ENCODE data around the gene PPARD.
"Not testable (repeated sequence)": the region's sequence is repeated elsewhere in the genome, so short reads cannot be mapped to it uniquely, and the experiment has no call there.

PPARD gene

DNA sequence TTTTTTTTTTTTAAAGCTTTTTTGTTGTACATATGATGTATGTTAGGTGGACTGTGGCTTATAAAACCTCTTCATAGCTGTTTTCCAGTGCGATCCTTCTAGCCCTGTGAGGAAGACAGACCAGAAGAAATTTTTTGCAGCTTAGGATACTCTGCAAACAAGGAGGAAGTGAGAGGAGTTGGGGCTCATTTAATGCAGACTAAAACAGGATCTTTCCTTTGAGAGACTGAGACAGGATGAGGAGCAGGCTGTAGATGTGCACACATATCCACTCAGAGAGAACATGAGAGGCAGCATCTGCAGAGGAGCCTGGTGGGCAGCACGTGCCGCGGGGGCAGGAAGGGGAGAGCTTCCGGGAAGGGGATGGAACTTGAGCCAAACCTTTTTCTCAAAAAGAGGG, 45.7 kb downstream of the PPARD start:
- no peak for DNase-seq

- peak; percentile 34 for DNase-seq
Measured at GRCh38 chr6:35388772-35389352, 46.5 kb downstream of the PPARD start.

DNA sequence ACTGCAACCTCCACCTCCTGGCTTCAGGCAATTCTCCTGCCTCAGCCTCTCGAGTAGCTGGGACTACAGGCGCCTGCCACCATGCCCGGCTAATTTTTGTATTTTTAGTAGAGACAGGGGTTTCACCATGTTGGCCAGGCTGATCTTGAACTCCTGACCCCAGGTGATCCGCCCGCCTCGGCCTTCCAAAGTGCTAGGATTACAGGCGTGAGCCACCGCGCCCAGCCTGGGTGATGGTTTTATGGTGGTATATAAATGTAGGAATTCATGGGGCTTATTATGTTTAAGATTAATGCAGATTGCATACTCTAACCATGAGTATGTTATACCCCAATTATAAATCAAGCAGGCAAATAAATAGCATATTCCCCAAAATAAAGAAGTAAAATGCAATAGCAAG, 47.0 kb downstream of the PPARD start:
- not testable (repeated sequence) for DNase-seq

DNA sequence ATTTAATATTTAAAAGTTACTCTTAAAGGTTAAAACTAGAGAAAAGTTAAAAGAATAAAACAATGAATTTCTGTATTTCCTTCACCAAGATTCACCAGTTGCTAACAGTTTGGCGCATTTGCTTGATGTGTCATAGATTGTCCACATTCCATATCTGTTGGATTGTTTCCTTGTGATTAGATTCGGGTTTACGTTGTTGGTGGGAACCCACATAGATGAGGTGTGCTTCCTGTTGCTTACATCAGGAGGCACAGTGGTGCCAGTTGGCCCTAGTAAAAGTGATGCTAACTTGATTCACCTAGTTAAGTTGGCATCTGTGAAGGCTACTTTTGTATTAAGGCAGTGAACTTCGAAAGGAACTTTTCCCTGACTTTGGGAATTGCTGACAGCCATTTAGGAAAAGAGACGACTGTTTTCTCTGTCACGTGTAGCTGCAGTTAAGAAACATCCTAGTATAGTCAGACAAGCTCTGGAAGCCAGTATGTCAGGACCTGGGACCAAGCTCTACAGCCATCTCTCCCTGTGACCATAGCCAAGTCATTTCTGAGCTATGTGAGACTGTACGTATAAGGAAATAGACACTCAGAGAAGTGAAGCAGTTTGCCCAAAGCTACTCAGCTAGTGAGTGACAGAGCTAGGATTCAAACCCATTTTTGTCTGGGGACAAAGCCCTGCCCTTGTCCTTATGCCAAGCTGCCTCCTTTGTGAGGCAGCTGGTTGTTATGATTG, 49.0 kb downstream of the PPARD start:
- DNase-seq: peak; percentile 97

DNA sequence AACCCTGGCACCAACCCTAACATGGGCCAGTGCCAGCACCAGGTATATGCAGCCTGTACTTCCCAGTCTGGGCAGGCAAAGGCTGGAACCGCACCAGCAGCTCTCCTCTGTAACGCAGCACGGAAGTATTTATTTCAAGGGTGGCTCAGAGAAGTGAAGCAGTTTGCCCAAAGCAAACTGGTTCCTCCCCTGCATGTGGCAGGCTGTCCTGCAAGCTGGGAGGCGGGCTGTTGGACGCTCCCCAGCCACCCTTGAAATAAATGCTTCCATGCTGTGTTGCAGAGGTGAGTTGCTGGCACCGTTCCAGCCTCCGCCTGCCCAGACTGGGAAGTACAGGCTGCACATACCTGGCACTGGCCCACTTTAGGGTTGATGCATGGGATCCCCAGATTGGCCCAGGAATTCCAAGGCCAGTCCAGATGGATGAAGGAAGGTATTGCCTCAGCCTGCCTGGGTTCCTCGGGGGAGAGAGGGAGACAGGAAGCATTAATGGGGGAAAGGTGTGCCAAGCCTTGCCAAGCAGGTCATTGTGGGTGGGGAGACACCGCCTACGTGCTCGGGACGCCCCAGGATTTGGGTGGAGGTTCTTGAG, 49.8 kb downstream of the PPARD start:
- DNase-seq: peak; percentile 92

DNA sequence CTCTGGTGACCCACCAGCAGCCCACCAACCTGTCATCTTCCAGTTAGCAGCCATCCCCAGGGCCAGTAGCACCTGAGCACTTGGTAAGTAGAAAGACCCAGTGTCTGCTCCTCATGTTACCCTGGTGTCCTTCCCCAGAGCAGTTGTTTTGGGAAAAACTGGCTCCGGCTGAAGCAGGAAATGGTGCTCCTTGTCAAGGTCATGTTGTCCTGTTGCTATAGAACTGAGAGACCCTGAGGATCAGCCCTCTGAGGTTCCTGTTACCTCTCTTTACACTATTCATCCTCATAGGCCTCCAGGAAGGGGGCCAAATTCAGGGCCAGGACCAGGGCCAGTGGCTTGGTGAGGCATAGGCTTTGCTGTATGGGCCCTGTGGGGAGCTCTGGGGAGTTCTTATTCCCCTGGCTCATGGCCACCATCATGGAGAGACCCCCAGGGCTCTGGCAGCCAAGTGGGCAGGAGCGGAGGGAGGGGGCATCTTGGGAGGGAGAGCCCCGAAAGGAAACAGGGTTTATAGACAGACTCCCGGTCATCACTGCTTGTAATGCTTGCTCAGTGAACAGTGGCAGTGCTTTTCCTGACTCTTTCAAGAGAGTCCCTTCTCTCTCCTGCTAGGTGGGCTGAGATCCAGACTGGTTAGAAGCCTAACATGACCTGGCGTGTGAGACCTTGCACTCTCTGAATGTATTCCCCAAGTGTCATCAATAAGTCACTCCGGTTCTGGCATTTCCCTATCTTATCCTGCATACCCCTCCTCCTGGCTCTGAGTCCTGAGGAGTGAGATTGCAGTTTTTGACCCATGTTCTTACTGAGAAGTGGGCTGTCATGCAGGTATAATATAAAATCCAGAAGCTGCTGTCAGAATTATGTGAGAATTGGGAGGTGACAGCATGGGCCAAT, 50.7 kb downstream of the PPARD start:
- DNase-seq: no peak

GRCh38 chr6:35396991-35397390, 54.6 kb downstream of the PPARD start:
- peak; percentile 16 for DNase-seq

- DNase-seq: no peak
Measured at GRCh38 chr6:35397806-35398418, 55.6 kb downstream of the PPARD start.

DNA sequence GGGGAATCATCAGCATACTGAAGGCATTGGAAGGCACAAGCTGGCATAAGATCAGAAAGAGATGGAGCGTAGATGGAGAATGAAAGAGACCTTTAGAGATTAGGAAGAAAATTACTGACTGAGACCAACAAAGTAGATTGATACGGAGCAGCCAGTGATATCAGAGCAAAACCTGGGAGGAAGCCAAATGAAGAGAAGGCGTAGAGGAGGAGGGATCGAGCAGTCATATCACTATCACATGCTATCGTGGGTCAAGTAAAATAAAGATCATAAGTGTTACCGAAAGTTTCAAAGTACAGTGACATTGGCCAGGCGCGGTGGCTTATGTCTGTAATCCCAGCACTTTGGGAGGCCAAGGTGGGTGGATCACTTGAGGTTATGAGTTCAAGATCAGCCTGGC, 56.2 kb downstream of the PPARD start:
- DNase-seq: no peak

DNA sequence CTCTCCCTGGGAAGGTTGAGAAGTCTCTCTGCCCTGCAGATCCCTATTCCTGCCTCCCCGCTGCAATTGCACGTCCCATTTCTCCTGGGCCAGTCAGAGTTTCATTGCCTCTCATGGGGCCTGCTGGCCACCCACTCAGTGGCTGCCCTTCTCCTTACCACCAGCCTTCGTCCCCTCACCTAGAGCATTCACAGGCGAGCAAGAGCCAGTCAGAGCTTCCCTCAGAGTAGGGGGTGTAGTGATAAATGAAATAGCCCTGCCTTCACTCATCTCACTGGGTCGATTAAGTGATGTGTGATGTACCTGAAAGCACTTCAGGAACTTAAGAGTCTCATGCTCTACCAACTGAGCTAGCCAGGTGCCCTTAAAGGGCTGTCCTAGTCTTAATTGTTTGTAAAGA, 57.8 kb downstream of the PPARD start:
- DNase-seq: no peak

DNA sequence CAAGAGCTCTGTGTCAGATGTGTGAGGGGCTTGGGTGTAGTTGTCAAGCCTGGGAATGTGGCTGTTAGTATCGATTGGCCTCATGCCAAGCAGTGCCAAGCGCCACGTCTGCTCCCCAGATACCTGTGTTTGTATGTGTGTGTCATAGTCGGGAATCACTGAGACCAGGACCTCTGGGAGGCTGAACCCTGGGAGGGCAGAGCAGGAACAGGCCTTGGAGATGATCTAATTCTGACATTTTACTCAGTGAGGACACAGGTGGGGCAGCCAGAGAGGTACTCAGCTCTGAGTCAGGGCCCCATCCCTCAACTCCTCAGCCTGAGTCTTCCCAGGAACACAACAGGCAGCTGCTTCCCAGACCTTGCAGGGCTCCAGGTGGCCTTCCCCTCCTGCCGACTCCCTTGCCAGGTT, 58.5 kb downstream of the PPARD start:
- peak; percentile 59 for DNase-seq

DNA sequence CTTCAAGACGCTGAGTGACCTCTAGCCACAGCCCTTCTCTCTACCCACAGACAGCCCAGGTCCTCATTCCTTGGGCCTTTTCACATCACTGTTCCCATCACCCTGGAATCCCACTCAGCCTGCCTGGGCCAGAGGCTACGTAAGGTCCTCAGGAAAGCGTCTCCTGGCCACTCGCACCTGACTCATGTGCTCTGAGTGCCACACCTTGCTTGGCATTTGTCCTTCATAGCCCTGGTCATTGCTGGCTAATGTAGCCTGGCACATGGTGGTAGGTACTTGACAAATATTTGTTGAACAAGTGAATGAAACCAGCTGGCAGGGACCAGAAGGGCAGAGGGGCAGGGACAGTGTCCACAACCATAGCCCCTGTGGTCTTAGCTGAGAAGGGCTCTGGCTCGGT, 59.2 kb downstream of the PPARD start:
- no peak for DNase-seq

GRCh38 chr6:35402136-35402855, 59.9 kb downstream of the PPARD start:
- no peak for DNase-seq

GRCh38 chr6:35402856-35403191, 60.5 kb downstream of the PPARD start:
- no peak for DNase-seq

- DNase-seq: no peak
Measured at GRCh38 chr6:35403544-35404442, 61.4 kb downstream of the PPARD start.

- DNase-seq: no peak
Measured at GRCh38 chr6:35406711-35407485, 64.5 kb downstream of the PPARD start.

- no peak for DNase-seq
Measured at GRCh38 chr6:35409245-35409644, 66.9 kb downstream of the PPARD start.

GRCh38 chr6:35410131-35410530, 67.8 kb downstream of the PPARD start:
- DNase-seq: no peak

DNA sequence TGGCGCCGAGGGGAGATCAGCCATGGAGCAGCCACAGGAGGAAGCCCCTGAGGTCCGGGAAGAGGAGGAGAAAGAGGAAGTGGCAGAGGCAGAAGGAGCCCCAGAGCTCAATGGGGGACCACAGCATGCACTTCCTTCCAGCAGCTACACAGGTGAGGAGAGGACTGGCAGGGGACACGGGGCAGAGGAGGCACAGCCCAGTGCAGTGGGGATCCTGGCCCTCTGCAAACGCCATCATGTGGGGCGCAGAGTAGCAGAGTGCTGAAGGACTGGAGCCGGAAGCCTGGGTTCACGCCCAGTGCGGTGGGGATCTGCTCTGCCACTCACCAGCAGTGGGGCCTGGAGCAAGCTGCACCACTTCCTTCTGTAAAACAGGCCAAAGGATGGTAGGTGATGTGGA, 68.7 kb downstream of the PPARD start:
- no peak for DNase-seq

DNA sequence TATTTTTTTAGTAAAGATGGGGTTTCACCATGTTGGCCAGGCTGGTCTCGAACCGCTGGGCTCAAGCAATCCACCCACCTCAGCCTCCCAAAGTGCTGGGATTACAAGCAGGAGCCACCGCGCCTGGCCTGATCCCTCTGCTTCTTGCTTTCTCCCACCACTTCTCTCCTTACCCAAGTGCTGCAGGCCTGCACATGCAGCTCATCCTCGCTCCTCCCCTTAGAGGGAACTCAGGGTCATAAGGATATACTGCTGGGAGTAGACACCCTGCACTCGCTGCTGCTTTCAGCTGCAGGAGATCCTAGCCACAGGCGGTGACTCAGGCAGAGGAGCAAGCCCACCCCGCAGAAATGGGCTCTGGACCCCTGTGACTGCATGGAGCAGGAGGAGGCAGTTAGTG, 69.7 kb downstream of the PPARD start:
- no peak for DNase-seq

DNA sequence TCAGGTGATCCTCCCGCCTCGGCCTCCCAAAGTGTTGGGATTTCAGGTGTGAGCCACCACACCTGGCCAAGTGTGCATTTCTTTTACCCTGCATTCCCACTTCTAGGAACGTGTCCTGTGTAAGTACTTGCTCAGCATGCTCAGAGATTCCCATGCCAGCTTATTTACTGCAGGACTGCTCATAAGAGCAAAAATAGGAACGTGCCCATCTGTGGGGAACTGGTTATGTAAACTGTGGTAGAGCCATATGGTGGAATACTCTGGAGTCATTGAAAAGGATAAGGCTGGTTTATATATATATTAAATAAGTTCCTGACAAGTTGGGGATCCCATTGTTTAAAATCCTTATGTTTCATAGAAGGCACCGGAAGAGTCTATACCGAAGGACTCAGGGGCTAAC, 71.6 kb downstream of the PPARD start:
- DNase-seq: no peak
